ENCODE measurements around the gene CFAP46.

- TF ChIP-seq GATA2 (IDR thresholded peaks at IDR 0.05; ENCODE audit: low read depth, low read length) (no peak), GATA3 (IDR thresholded peaks at IDR 0.05; ENCODE audit: low read depth, low read length) (no peak)
Observed at GRCh38 chr10:132786476-132786883, 155.9 kb downstream of the CFAP46 start.

Data from SH-SY5Y (cell line).